T-cell (primary cell): ENCODE data around the gene DNMT3A. TPM values are rescaled to one million over a fixed set of nuclear protein-coding genes. Genes with fewer than 3 reads are reported as not detected.

Experiments
- ATAC-seq, 4 experiments: fragments of 200-7000 bp in 3 of 4; fragments of 150-1000 bp in 1 of 4; cut with Tn5 transposase; replicated peaks in 1 of 4; 1 replicate in 3 of 4; 2 replicates in 1 of 4; pipeline ENCODE4 v1.10.0; 2021; ENCODE audit warnings: moderate library complexity in 3 of 4, mild to moderate bottlenecking in 2 of 4, moderate number of reproducible peaks in 1 of 4
- CTCF ChIA-PET, 2 donors: fragments of 300-600 bp; sonication (Branson Sonifier 250); formaldehyde crosslinking; loops; one replicate each; lab custom pipeline; 2022; ENCODE audit warnings: antibody characterized with exemption in 2 of 2; lab: Charles Lee
- POLR2A ChIA-PET, 2 donors: fragments of 300-600 bp; sonication (Branson Sonifier 250); formaldehyde crosslinking; loops; one replicate each; lab custom pipeline; 2022; ENCODE audit warnings: antibody characterized with exemption in 2 of 2; lab: Charles Lee
- DNase-seq, 35 experiments: peaks; one replicate each; pipeline versions ENCODE4 v3.0.0 to v3.0.0-alpha.2; 2013 to 2023
- H3K27ac ChIP-seq: one replicate; pipeline ENCODE4 v1.5.1; 2013; ENCODE audit warnings: low read length
- H3K27me3 ChIP-seq, 2 experiments: replicated peaks in 1 of 2; 1 replicate in 1 of 2; 2 replicates in 1 of 2; pipeline versions ENCODE4 v1.6.1 to v1.7.0; 2013; ENCODE audit warnings: low read length in 1 of 2, mixed read lengths in 1 of 2; ENCODE audit not compliant: control insufficient read depth in 2 of 2, insufficient read depth in 2 of 2; ENCODE audit errors: extremely low read depth in 1 of 2
- H3K36me3 ChIP-seq, 2 donors: 1 replicate in 1 of 2; 2 replicates in 1 of 2; pipeline versions ENCODE4 v1.6.1 to v1.7.0; 2013; ENCODE audit warnings: low read length in 1 of 2; ENCODE audit not compliant: control insufficient read depth in 2 of 2, insufficient read depth in 1 of 2; ENCODE audit errors: extremely low read depth in 1 of 2
- H3K4me1 ChIP-seq, 2 experiments: 1 replicate in 1 of 2; 2 replicates in 1 of 2; pipeline versions ENCODE4 v1.6.1 to v1.7.0; 2013; ENCODE audit warnings: low read length in 2 of 2, mixed read lengths in 1 of 2; ENCODE audit not compliant: insufficient read depth in 2 of 2, control insufficient read depth in 1 of 2; ENCODE audit errors: extremely low read depth in 1 of 2
- H3K4me3 ChIP-seq, 2 donors: 1 replicate in 1 of 2; 2 replicates in 1 of 2; pipeline versions ENCODE4 v1.5.1 to v1.7.0; 2013; ENCODE audit warnings: mild to moderate bottlenecking in 2 of 2, low read length in 1 of 2, moderate library complexity in 1 of 2; ENCODE audit not compliant: control insufficient read depth in 1 of 2; ENCODE audit errors: extremely low read depth in 1 of 2
- H3K9me3 ChIP-seq: 2 replicates; pipeline ENCODE4 v1.7.0; 2013
- H3K27ac Mint-ChIP-seq, 2 donors: one replicate each; pipeline ENCODE4 v1.8.0; 2020 to 2021; ENCODE audit warnings: mild to moderate bottlenecking in 2 of 2, mixed read lengths in 2 of 2
- H3K27me3 Mint-ChIP-seq, 2 donors: one replicate each; pipeline ENCODE4 v1.8.0; 2021 to 2022; ENCODE audit warnings: mixed read lengths in 2 of 2
- H3K36me3 Mint-ChIP-seq: one replicate; pipeline ENCODE4 v1.8.0; 2021; ENCODE audit warnings: mixed read lengths
- H3K4me1 Mint-ChIP-seq, 3 donors: one replicate each; pipeline ENCODE4 v1.8.0; 2020 to 2022; ENCODE audit warnings: mixed read lengths in 3 of 3, mild to moderate bottlenecking in 1 of 3
- H3K4me3 Mint-ChIP-seq, 3 donors: one replicate each; pipeline ENCODE4 v1.8.0; 2020 to 2022; ENCODE audit warnings: mild to moderate bottlenecking in 3 of 3, mixed read lengths in 3 of 3, moderate library complexity in 3 of 3
- H3K9me3 Mint-ChIP-seq, 3 donors: one replicate each; pipeline ENCODE4 v1.8.0; 2020 to 2022; ENCODE audit warnings: mixed read lengths in 3 of 3
- WGBS: methylation state at CpG from one replicate; pipeline ENCODE4 v1.1.5; 2013; ENCODE audit warnings: missing lambda C conversion rate; ENCODE audit not compliant: insufficient coverage; 5-methylcytosine and 5-hydroxymethylcytosine counted together
- total RNA-seq, 35 experiments: library from RNA in 6 of 35; stranded (reverse) in 6 of 35; fragments of 120-200 nt in 1 of 35; gene quantifications; one replicate each; pipeline versions ENCODE4 v1.2.1 to v1.2.4 and lab custom pipeline; 2013 to 2026

Gene DNMT3A
- total RNA-seq, 5 donors from 2014 or later (not counting 1 experiment from before 2014, with no cell fraction given) = 78.7 to 125 (median 93.2) TPM

DNA sequence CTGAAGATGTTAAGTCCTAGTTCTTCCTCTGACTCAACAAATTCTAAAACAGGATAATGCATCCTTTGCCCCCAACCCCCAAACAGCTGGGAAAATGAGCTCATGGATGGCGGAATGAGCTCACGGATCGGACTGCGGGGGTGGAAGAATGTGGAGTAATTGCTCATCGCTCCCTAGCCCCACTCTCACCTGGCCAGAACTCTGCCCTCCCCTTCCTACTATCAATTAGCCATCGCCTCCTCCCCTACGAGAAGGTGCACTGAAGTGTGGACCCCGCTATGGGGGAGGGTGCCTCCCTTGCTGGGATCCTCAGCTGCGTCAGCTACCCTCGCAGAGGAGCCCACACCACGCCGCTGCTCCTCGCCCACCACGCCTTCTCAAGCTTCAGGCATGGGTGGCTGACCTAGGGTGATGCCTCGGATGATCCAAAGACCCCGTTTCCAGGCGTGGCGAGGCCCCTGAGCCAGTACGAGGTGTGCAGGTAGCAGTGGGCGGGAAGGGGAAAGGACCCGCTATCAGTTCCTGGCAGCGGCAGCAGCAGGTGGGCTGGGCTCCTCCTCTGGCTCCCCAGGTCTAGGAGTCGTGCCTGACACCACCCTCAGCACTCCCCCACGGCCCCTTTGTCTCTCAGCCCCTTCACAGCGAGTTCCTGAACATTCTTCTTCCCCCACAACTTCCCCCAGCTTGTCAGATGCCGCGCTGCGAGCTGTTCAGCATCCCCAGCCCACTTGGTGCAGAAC lies 91.2 kb downstream of the DNMT3A start:
- no peaks in the 10 kb centered on the region for H3K27me3 ChIP-seq
- peaks cover 15 to 37% of the 10 kb centered on the region in 2 donors for H3K36me3 ChIP-seq
- ChIA-PET POLR2A (interaction anchor here (0.6 to 0.8 kb wide), 2 partner anchors 26 to 85 kb away, joined by 3 to 4 read pairs; no protein-coding TSS in a partner anchor), CTCF (interaction anchor here (0.5 to 0.6 kb wide), 2 partner anchors 33 to 306 kb away, joined by 5 read pairs; no protein-coding TSS in a partner anchor)
- H3K9me3 ChIP-seq = no peaks in the 10 kb centered on the region
- 51% methylated on average over 14 of the region's 28 CpGs for WGBS
- H3K4me1 ChIP-seq = peaks cover 13 to 27% of the 10 kb centered on the region in 2 experiments
- Mint-ChIP-seq H3K27ac (peak overlapping the region; percentile 81 to 93), H3K4me3 (peak overlapping the region; percentile 81 to 84 (median 83)), H3K4me1 (peaks cover 25 to 41% (median 36%) of the 10 kb centered on the region in 3 donors), H3K27me3 (no peaks in the 10 kb centered on the region), H3K36me3 (peaks cover 24% of the 10 kb centered on the region), H3K9me3 (no peaks in the 10 kb centered on the region)
- H3K4me3 ChIP-seq = peak overlapping the region; percentile 41 to 69
- peak in 11 of 35 experiments; percentile 4 to 31 (median 13) for DNase-seq
- no peak overlapping the region for H3K27ac ChIP-seq
- ATAC-seq = peak; percentile 7 to 34 (median 26)

DNA sequence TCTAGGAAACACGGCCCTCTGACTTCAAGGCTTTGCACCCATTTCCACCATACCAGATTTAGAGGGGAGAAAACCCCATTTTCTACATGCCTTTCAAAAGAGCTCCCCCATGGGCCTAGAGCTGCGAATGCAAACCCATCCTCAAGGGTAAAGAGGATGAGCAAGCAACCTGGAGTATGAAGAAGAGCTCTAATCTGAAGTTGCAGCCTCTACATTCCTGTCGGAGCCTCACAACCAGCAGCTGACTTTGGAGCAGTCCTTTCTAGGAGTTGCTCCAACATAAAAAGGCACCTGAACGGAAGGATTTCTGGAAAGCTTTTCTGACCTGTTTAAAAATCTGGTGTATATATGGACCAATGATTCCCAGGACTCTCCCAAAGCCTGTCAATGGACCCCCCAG lies 91.9 kb downstream of the DNMT3A start:
- Mint-ChIP-seq H3K9me3 (no peaks in the 10 kb centered on the region), H3K4me1 (peaks cover 25 to 36% (median 34%) of the 10 kb centered on the region in 3 donors), H3K4me3 (peak overlapping the region; percentile 38 to 84 (median 83)), H3K27ac (peak overlapping the region; percentile 46 to 93), H3K36me3 (peaks cover 24% of the 10 kb centered on the region), H3K27me3 (no peaks in the 10 kb centered on the region)
- POLR2A ChIA-PET = interaction anchor here in 1 of 2 donors (0.6 kb wide), 1 partner anchor 86 kb away, joined by 4 read pairs; no protein-coding TSS in a partner anchor
- no CpG with 5 or more reads among the region's 4 CpGs for WGBS
- no peak for DNase-seq
- CTCF ChIA-PET = interaction anchor here in 1 of 2 donors (0.5 kb wide), 1 partner anchor 11 kb away, joined by 3 read pairs; no protein-coding TSS in a partner anchor
- Histone ChIP-seq H3K4me1 (peaks cover 13 to 27% of the 10 kb centered on the region in 2 experiments), H3K27me3 (no peaks in the 10 kb centered on the region), H3K36me3 (peaks cover 20 to 38% of the 10 kb centered on the region in 2 donors), H3K9me3 (no peaks in the 10 kb centered on the region), H3K4me3 (no peak overlapping the region), H3K27ac (no peak overlapping the region)
- ATAC-seq = no peak

DNA sequence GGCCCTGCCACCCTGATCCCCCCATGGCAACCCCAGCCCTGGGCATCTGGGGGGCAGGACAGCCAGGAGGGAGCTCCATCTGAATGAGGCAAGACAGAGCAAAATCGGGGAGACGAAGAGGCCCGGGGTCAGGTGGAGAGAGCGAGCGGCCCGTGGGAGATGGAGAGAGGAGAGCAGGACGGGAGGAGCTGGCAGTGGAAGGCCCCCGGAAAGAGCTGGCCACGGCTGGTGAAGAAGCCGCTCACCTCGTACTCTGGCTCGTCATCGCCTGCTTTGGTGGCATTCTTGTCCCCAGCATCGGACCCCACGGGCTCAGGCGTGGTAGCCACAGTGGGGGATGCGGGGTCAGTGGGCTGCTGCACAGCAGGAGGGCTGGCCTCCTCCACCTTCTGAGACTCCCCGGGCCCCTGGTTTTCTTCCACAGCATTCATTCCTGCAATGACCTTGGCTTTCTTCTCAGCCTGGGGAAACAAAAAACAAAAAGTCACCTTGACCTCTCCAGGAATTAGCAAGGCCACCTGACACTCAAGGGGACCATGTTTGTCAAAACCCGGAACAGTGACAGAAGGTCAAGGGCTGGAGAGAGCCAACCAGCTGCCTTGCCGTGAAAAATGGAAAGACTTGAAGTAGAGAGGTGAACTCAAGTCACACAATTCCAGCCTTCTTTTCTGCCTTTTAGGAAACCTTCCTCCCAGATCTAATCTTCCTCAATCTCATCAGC lies 93.8 kb downstream of the DNMT3A start:
- 96% methylated on average over 18 of the region's 20 CpGs for WGBS
- H3K9me3 ChIP-seq = no peaks in the 10 kb centered on the region
- Mint-ChIP-seq H3K27me3 (no peaks in the 10 kb centered on the region), H3K4me3 (no peak overlapping the region), H3K4me1 (peaks cover 22 to 31% (median 27%) of the 10 kb centered on the region in 3 donors), H3K36me3 (peaks cover 16% of the 10 kb centered on the region), H3K27ac (peak overlapping the region in 1 of 2 donors; percentile 58), H3K9me3 (no peaks in the 10 kb centered on the region)
- ChIA-PET POLR2A (no interaction called here), CTCF (no interaction called here)
- peaks cover 33 to 52% of the 10 kb centered on the region in 2 donors for H3K36me3 ChIP-seq
- ATAC-seq (no peak), DNase-seq (no peak)
- H3K27ac ChIP-seq = no peak overlapping the region
- no peaks in the 10 kb centered on the region for H3K27me3 ChIP-seq
- H3K4me1 ChIP-seq = peaks cover 13 to 25% of the 10 kb centered on the region in 2 experiments
- no peak overlapping the region for H3K4me3 ChIP-seq

DNA sequence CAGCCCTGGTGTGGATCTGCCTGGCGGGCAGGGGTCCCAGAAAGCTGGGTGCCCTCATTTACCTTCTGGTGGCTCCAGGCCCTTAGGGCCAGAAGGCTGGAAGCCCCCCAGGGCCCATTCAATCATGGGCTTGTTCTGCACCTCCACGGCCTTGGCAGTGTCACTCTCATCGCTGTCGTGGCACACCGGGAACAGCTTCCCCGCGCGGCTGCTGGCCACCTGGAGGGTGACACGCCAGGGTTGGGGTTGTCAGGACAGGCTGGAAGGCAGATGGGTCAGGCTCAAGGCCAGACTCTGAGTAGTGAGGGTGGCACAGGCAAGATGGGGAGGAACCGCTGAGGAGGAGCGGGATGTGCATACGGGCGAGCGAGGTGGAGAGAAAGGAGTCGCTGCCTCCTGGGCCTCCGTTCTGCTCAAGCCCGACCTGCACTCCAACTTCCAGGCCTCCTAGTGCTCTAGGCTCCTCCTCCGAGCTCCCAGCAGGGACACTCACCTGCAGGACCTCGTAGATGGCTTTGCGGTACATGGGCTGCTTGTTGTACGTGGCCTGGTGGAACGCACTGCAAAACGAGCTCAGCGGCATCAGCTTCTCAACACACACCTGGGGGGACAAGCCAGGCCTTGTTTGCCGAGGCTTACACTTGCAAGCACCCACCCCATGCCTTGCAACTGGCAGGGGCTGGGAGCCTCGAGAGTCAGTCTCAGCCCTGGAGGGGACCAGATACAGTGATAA lies 95.0 kb downstream of the DNMT3A start:
- Histone ChIP-seq H3K27me3 (no peaks in the 10 kb centered on the region), H3K4me1 (peaks cover 9 to 16% of the 10 kb centered on the region in 2 experiments), H3K9me3 (no peaks in the 10 kb centered on the region), H3K36me3 (peaks cover 36 to 62% of the 10 kb centered on the region in 2 donors), H3K4me3 (no peak overlapping the region), H3K27ac (no peak overlapping the region)
- CTCF ChIA-PET = no interaction called here
- ATAC-seq = no peak
- Mint-ChIP-seq H3K4me1 (peaks cover 18 to 27% (median 23%) of the 10 kb centered on the region in 3 donors), H3K4me3 (no peak overlapping the region), H3K27me3 (no peaks in the 10 kb centered on the region), H3K36me3 (peaks cover 24% of the 10 kb centered on the region), H3K9me3 (no peaks in the 10 kb centered on the region), H3K27ac (no peak overlapping the region)
- DNase-seq = no peak
- POLR2A ChIA-PET = interaction anchor here in 1 of 2 donors (0.6 kb wide), 1 partner anchor 582 kb away, joined by 3 read pairs; no protein-coding TSS in a partner anchor
- 93% methylated on average over 22 of the region's 26 CpGs for WGBS

DNA sequence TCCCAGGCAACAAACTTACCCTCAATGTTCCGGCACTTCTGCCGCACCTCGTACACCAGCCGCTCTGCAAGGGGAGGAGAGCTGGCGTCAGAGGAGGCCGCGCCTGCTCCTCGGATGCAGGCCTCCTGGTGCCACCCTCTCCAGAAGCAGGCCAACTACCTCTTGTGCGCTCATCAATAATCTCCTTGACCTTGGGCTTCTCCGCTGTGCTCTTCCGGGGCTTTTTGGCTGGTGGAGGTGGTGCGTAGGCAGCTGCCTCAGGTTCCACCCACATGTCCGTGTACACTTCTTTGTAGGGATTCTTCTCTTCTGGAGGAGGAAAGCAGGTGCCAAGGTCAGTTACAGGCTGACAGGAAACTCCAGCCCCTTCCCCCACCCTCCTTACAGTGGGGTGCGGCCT lies 95.7 kb downstream of the DNMT3A start:
- H3K4me1 ChIP-seq = peaks cover 9% of the 10 kb centered on the region in 2 experiments
- no peak overlapping the region for H3K4me3 ChIP-seq
- WGBS = 96% methylated on average over 10 of the region's 14 CpGs
- DNase-seq (no peak), ATAC-seq (no peak)
- H3K27me3 ChIP-seq = no peaks in the 10 kb centered on the region
- no peak overlapping the region for H3K27ac ChIP-seq
- no peaks in the 10 kb centered on the region for H3K9me3 Mint-ChIP-seq
- ChIA-PET CTCF (interaction anchor here in 1 of 2 donors (0.5 kb wide), 1 partner anchor 117 kb away, joined by 4 read pairs; no protein-coding TSS in a partner anchor), POLR2A (no interaction called here)
- peaks cover 18 to 22% (median 21%) of the 10 kb centered on the region in 3 donors for H3K4me1 Mint-ChIP-seq
- H3K36me3 Mint-ChIP-seq = peaks cover 28% of the 10 kb centered on the region
- H3K27ac Mint-ChIP-seq = peak overlapping the region in 1 of 2 donors; percentile 12
- no peak overlapping the region for H3K4me3 Mint-ChIP-seq
- H3K27me3 Mint-ChIP-seq = no peaks in the 10 kb centered on the region
- H3K36me3 ChIP-seq = peaks cover 43 to 69% of the 10 kb centered on the region in 2 donors
- H3K9me3 ChIP-seq = no peaks in the 10 kb centered on the region
